MCF 10A (cell line): ENCODE data around the gene PCDHGA3. TPM values are rescaled to one million over a fixed set of nuclear protein-coding genes. Genes with fewer than 3 reads are reported as not detected.

Source experiments
- BruUV-seq: library from RNA; stranded (reverse); fragments of 400-500 nt; replicated peaks from 2 replicates; lab custom pipeline; 2021; lab: Mats Ljungman, UMichigan
- CTCF ChIA-PET: fragments of 300-600 bp; sonication (Branson Sonifier 250); formaldehyde crosslinking; extraction: SDS; loops from one replicate; lab custom pipeline; 2021; ENCODE audit warnings: antibody characterized with exemption, inconsistent platforms; lab: Yijun Ruan, JAX
- POLR2A ChIA-PET: fragments of 300-600, 350-650 bp; sonication (Branson Sonifier 250); formaldehyde crosslinking; extraction: SDS; loops from one replicate; lab custom pipeline; 2020; ENCODE audit warnings: antibody characterized with exemption, inconsistent platforms; lab: Yijun Ruan, JAX
- DNase-seq: peaks from one replicate; pipeline ENCODE4 v3.0.0-alpha.2; 2018; ENCODE audit not compliant: unreplicated experiment
- H3K27ac Mint-ChIP-seq: one replicate; pipeline ENCODE4 v1.8.0; 2022; ENCODE audit warnings: mild to moderate bottlenecking, low read depth, mixed read lengths; ENCODE audit not compliant: unreplicated experiment
- H3K27me3 Mint-ChIP-seq: one replicate; pipeline ENCODE4 v1.8.0; 2022; ENCODE audit warnings: mixed read lengths; ENCODE audit not compliant: insufficient read depth, unreplicated experiment
- H3K36me3 Mint-ChIP-seq: one replicate; pipeline ENCODE4 v1.8.0; 2022; ENCODE audit warnings: mild to moderate bottlenecking, moderate library complexity, mixed read lengths; ENCODE audit not compliant: insufficient read depth, unreplicated experiment
- H3K4me1 Mint-ChIP-seq: one replicate; pipeline ENCODE4 v1.8.0; 2022; ENCODE audit warnings: mixed read lengths; ENCODE audit not compliant: insufficient read depth, unreplicated experiment
- H3K4me3 Mint-ChIP-seq: one replicate; pipeline ENCODE4 v1.8.0; 2022; ENCODE audit warnings: mild to moderate bottlenecking, moderate library complexity, mixed read lengths; ENCODE audit not compliant: unreplicated experiment
- H3K9me3 Mint-ChIP-seq: one replicate; pipeline ENCODE4 v1.8.0; 2022; ENCODE audit warnings: mixed read lengths; ENCODE audit not compliant: unreplicated experiment
- CTCF ChIP-seq: fragments of 200-600 bp; IDR thresholded peaks from one replicate; pipeline ENCODE4 v1.8.0; 2022; ENCODE audit warnings: antibody characterized with exemption, mild to moderate bottlenecking; ENCODE audit not compliant: unreplicated experiment
- intact Hi-C: fragments of 100-400 bp; cut with micrococcal nuclease; formaldehyde crosslinking; loops from 2 replicates; pipeline ENCODE4 v1.14.1; 2022
- total RNA-seq: library from RNA; stranded (reverse); gene quantifications from 2 replicates; pipeline ENCODE4 v1.2.3, GENCODE V29; 2022

Gene PCDHGA3
- total RNA-seq, 1 experiment from 2014 or later, result 0.07 TPM

GRCh38 chr5:141355641-141356040 lies 12.0 kb downstream of the PCDHGA3 start:
- intact Hi-C loops, result no loop called here
- ChIA-PET CTCF (interaction anchor here (0.6 to 2.0 kb wide), 7 partner anchors 9 to 203 kb away, joined by 3 to 8 read pairs (median 3); partner anchors contain the start of genes PCDHGA3 and PCDHGB3), POLR2A (interaction anchor here (0.9 to 1.6 kb wide), 2 partner anchors 9 to 35 kb away, joined by 3 to 5 read pairs; partner anchors contain the start of gene TAF7)
- BruUV-seq, result no TSS peak
- H3K4me3 Mint-ChIP-seq, result no peak overlapping the region
- no peak for TF ChIP-seq CTCF
- H3K4me1 Mint-ChIP-seq, result no peaks in the 10 kb centered on the region
- no peak for DNase-seq
- no peaks in the 10 kb centered on the region for H3K36me3 Mint-ChIP-seq
- no peaks in the 10 kb centered on the region for H3K27me3 Mint-ChIP-seq
- no peak overlapping the region for H3K27ac Mint-ChIP-seq
- H3K9me3 Mint-ChIP-seq, result peaks cover 35% of the 10 kb centered on the region

- BruUV-seq, result no TSS peak
- intact Hi-C loops, result no loop called here
- Mint-ChIP-seq H3K36me3 (no peaks in the 10 kb centered on the region), H3K27ac (no peak overlapping the region), H3K27me3 (no peaks in the 10 kb centered on the region), H3K4me3 (no peak overlapping the region), H3K9me3 (peaks cover 40% of the 10 kb centered on the region), H3K4me1 (no peaks in the 10 kb centered on the region)
- DNase-seq, result no peak
- ChIA-PET CTCF (interaction anchor here (0.6 to 2.0 kb wide), 5 partner anchors 9 to 203 kb away, joined by 3 to 8 read pairs (median 3); partner anchors contain the start of gene PCDHGA3), POLR2A (interaction anchor here (1.6 kb wide), 1 partner anchor 36 kb away, joined by 5 read pairs; the partner anchor contains the start of gene TAF7)
- TF ChIP-seq CTCF, result no peak
Observed at GRCh38 chr5:141356133-141356532, 12.5 kb downstream of the PCDHGA3 start.

GRCh38 chr5:141356950-141357349 lies 13.3 kb downstream of the PCDHGA3 start:
- ChIA-PET POLR2A (no interaction called here), CTCF (no interaction called here)
- no TSS peak for BruUV-seq
- Mint-ChIP-seq H3K4me3 (no peak overlapping the region), H3K27me3 (no peaks in the 10 kb centered on the region), H3K36me3 (no peaks in the 10 kb centered on the region), H3K27ac (no peak overlapping the region), H3K9me3 (peaks cover 46% of the 10 kb centered on the region), H3K4me1 (no peaks in the 10 kb centered on the region)
- no peak for DNase-seq
- TF ChIP-seq CTCF, result no peak
- intact Hi-C loops, result no loop called here

GRCh38 chr5:141359790-141360426 lies 16.3 kb downstream of the PCDHGA3 start, which contains the start of gene PCDHGB2:
Gene PCDHGB2, plus strand, starts transcription at chr5:141359994. Its CDS starts 142 bp downstream, at chr5:141360136.
- no peaks in the 10 kb centered on the region for H3K27me3 Mint-ChIP-seq
- H3K4me1 Mint-ChIP-seq, result no peaks in the 10 kb centered on the region
- peaks cover 5% of the 10 kb centered on the region for H3K36me3 Mint-ChIP-seq
- DNase-seq, result peak; percentile 39
- BruUV-seq, result no TSS peak
- ChIA-PET CTCF (interaction anchor here (0.5 to 1.1 kb wide), 7 partner anchors 12 to 432 kb away, joined by 3 to 5 read pairs (median 3); no protein-coding TSS in a partner anchor), POLR2A (no interaction called here)
- peak; percentile 26 for TF ChIP-seq CTCF
- H3K9me3 Mint-ChIP-seq, result peaks cover 57% of the 10 kb centered on the region
- no peak within 1 kb of the TSS for H3K27ac Mint-ChIP-seq
- peak within 1 kb of the TSS; percentile 7 for H3K4me3 Mint-ChIP-seq
- intact Hi-C loops, result no loop called here
